ENCODE results near the gene KRT75.
"Not testable (repeated sequence)": the region's sequence is repeated elsewhere in the genome, so short reads cannot be mapped to it uniquely, and the experiment has no call there.

Gene KRT75

DNA sequence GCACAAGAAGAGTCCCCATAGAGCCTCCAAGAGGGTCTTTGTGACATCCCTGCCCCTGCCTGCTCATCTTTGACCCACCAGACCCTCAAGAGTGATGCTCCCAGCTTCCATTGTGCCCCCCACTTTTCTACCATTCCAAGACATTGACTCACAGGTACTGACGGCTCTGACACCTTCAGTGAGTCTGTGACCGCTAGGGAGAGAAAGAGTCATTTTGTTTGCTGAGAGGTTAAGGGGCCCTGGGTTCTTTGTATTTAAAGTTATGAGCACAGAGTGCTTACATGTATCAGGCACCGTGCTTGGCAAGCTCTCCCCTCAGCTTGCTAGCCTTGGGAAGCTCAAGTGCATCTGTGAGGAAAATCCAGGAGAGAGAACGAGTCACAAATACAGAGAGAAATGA, 21.0 kb downstream of the KRT75 start:
- Histone ChIP-seq H3K79me2 (ENCODE audit: insufficient read depth, low read length) (no peaks in the 10 kb centered on the region), H3K4me3 (ENCODE audit: low read depth in 1 of 2, low read length in 2 of 2) (no peak overlapping the region), H3K4me1 (ENCODE audit: insufficient read depth, low read length) (no peaks in the 10 kb centered on the region), H2AFZ (ENCODE audit: low read depth, low read length) (no peak overlapping the region), H3K9me3 (ENCODE audit: insufficient read depth, low read length, severe bottlenecking) (no peaks in the 10 kb centered on the region), H4K20me1 (ENCODE audit: insufficient read depth, low read length) (no peaks in the 10 kb centered on the region), H3K27me3 (ENCODE audit: insufficient read depth, low read length, poor library complexity) (peaks cover 9% of the 10 kb centered on the region), H3K27ac (ENCODE audit: low read length) (no peak overlapping the region), H3K36me3 (ENCODE audit: insufficient read depth, low read length) (no peaks in the 10 kb centered on the region), H3K9ac (ENCODE audit: low read depth, low read length) (no peak overlapping the region), H3K4me2 (ENCODE audit: insufficient read depth, low read length) (no peak overlapping the region)
- DNase-seq (no peak), ATAC-seq (ENCODE audit: insufficient read depth, low read depth) (no peak)
- TF ChIP-seq, protein P1, sequence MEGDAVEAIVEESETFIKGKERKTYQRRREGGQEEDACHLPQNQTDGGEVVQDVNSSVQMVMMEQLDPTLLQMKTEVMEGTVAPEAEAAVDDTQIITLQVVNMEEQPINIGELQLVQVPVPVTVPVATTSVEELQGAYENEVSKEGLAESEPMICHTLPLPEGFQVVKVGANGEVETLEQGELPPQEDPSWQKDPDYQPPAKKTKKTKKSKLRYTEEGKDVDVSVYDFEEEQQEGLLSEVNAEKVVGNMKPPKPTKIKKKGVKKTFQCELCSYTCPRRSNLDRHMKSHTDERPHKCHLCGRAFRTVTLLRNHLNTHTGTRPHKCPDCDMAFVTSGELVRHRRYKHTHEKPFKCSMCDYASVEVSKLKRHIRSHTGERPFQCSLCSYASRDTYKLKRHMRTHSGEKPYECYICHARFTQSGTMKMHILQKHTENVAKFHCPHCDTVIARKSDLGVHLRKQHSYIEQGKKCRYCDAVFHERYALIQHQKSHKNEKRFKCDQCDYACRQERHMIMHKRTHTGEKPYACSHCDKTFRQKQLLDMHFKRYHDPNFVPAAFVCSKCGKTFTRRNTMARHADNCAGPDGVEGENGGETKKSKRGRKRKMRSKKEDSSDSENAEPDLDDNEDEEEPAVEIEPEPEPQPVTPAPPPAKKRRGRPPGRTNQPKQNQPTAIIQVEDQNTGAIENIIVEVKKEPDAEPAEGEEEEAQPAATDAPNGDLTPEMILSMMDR (IDR thresholded peaks at IDR 0.05; ENCODE audit: borderline replicate concordance, extremely low read depth, low read length, poor library complexity, severe bottlenecking), result no peak
- no peak for TF ChIP-seq EZH2 (IDR thresholded peaks at IDR 0.05; ENCODE audit: borderline replicate concordance, low read depth, low read length, severe bottlenecking)

- Histone ChIP-seq H3K4me2 (ENCODE audit: insufficient read depth, low read length) (no peak overlapping the region), H3K36me3 (ENCODE audit: insufficient read depth, low read length) (no peaks in the 10 kb centered on the region), H3K27me3 (ENCODE audit: insufficient read depth, low read length, poor library complexity) (peaks cover 3% of the 10 kb centered on the region), H3K4me3 (ENCODE audit: low read depth in 1 of 2, low read length in 2 of 2) (no peak overlapping the region), H3K79me2 (ENCODE audit: insufficient read depth, low read length) (no peaks in the 10 kb centered on the region), H4K20me1 (ENCODE audit: insufficient read depth, low read length) (no peaks in the 10 kb centered on the region), H3K9me3 (ENCODE audit: insufficient read depth, low read length, severe bottlenecking) (no peaks in the 10 kb centered on the region), H2AFZ (ENCODE audit: low read depth, low read length) (no peak overlapping the region), H3K27ac (ENCODE audit: low read length) (no peak overlapping the region), H3K4me1 (ENCODE audit: insufficient read depth, low read length) (no peaks in the 10 kb centered on the region), H3K9ac (ENCODE audit: low read depth, low read length) (no peak overlapping the region)
- TF ChIP-seq EZH2 (IDR thresholded peaks at IDR 0.05; ENCODE audit: borderline replicate concordance, low read depth, low read length, severe bottlenecking), result no peak
- TF ChIP-seq, protein P1 (IDR thresholded peaks at IDR 0.05; ENCODE audit: borderline replicate concordance, extremely low read depth, low read length, poor library complexity, severe bottlenecking), result no peak
- DNase-seq, result no peak
- ATAC-seq (ENCODE audit: insufficient read depth, low read depth), result no peak
Observed at GRCh38 chr12:52411815-52412214, 22.4 kb downstream of the KRT75 start.

DNA sequence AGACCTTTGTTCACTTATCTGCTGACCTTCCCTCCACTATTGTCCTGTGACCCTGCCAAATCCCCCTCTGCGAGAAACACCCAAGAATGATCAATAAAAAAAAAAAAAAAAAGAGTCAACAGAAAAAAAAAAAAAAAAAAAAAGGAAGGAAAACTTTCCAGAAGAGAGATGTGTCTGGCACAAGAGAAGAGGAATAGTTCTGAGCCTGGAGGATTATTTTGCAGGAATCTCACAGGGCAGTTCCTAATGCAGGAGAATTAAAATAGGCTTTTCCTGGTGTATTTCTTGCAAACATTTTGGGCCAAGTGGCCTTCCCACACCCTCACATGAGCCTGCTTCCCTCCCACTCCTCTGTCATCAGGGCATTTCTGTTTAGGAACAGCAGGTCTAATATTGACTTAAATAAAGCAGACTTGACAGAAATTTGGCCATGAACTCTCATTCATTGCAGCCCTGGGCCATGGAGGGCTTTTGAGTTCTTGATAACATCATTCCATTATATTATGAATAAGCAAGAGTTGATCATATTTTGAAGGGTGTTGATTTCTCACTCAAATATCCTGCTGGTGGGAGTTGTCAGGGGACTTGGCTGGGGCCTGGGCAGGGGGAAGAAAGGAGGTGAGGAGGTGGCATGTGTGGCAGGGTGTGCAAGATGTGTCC, 23.5 kb downstream of the KRT75 start:
- H3K4me1 ChIP-seq (ENCODE audit: insufficient read depth, low read length); H3K4me3 ChIP-seq (ENCODE audit: low read depth in 1 of 2, low read length in 2 of 2); H3K79me2 ChIP-seq (ENCODE audit: insufficient read depth, low read length); DNase-seq; H3K4me2 ChIP-seq (ENCODE audit: insufficient read depth, low read length); H3K36me3 ChIP-seq (ENCODE audit: insufficient read depth, low read length); H3K9me3 ChIP-seq (ENCODE audit: insufficient read depth, low read length, severe bottlenecking); H3K27me3 ChIP-seq (ENCODE audit: insufficient read depth, low read length, poor library complexity); H3K27ac ChIP-seq (ENCODE audit: low read length); H4K20me1 ChIP-seq (ENCODE audit: insufficient read depth, low read length); H2AFZ ChIP-seq (ENCODE audit: low read depth, low read length); ATAC-seq (ENCODE audit: insufficient read depth, low read depth); H3K9ac ChIP-seq (ENCODE audit: low read depth, low read length): not testable (repeated sequence)

DNA sequence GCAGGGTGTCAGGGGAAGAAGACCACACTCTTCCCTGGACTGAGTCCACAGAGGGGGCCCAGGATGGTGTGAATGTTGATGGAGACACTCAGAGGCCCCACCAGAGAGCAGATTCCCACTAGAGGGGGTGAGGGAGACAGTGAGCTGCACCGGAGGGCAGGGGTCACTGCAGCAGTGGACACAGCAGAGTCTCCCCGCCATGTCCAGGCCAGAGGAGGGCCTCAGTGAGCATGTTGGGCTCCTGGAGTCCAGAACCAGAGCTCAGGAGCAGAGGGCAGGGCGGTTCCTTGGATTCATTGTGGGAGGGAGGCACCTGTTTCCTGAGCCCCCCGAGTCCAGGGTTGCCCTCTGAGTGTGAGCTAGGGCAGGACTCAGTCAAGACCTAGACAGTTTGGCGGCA, 26.3 kb downstream of the KRT75 start:
- no peak overlapping the region for H3K4me2 ChIP-seq (ENCODE audit: insufficient read depth, low read length)
- no peak overlapping the region for H3K9ac ChIP-seq (ENCODE audit: low read depth, low read length)
- H2AFZ ChIP-seq (ENCODE audit: low read depth, low read length), result no peak overlapping the region
- no peak overlapping the region for H3K4me3 ChIP-seq (ENCODE audit: low read depth in 1 of 2, low read length in 2 of 2)
- no peaks in the 10 kb centered on the region for H3K79me2 ChIP-seq (ENCODE audit: insufficient read depth, low read length)
- H3K36me3 ChIP-seq (ENCODE audit: insufficient read depth, low read length), result no peaks in the 10 kb centered on the region
- no peaks in the 10 kb centered on the region for H3K9me3 ChIP-seq (ENCODE audit: insufficient read depth, low read length, severe bottlenecking)
- ATAC-seq (ENCODE audit: insufficient read depth, low read depth), result no peak
- H4K20me1 ChIP-seq (ENCODE audit: insufficient read depth, low read length), result peaks cover 4% of the 10 kb centered on the region; the same call in 1 of the 2 replicates
- H3K27ac ChIP-seq (ENCODE audit: low read length), result no peak overlapping the region
- H3K4me1 ChIP-seq (ENCODE audit: insufficient read depth, low read length), result no peaks in the 10 kb centered on the region
- H3K27me3 ChIP-seq (ENCODE audit: insufficient read depth, low read length, poor library complexity), result peaks cover 6% of the 10 kb centered on the region
- no peak for DNase-seq
- TF ChIP-seq, protein P1 (IDR thresholded peaks at IDR 0.05; ENCODE audit: borderline replicate concordance, extremely low read depth, low read length, poor library complexity, severe bottlenecking), result no peak
- no peak for TF ChIP-seq EZH2 (IDR thresholded peaks at IDR 0.05; ENCODE audit: borderline replicate concordance, low read depth, low read length, severe bottlenecking)
